NCI-H1436 (cell line): ENCODE measurements around the gene MYEOV.

Source experiments
- DNase-seq: peaks from one replicate; lab custom pipeline; 2025; lab: John Stamatoyannopoulos, UW

MYEOV gene

DNA sequence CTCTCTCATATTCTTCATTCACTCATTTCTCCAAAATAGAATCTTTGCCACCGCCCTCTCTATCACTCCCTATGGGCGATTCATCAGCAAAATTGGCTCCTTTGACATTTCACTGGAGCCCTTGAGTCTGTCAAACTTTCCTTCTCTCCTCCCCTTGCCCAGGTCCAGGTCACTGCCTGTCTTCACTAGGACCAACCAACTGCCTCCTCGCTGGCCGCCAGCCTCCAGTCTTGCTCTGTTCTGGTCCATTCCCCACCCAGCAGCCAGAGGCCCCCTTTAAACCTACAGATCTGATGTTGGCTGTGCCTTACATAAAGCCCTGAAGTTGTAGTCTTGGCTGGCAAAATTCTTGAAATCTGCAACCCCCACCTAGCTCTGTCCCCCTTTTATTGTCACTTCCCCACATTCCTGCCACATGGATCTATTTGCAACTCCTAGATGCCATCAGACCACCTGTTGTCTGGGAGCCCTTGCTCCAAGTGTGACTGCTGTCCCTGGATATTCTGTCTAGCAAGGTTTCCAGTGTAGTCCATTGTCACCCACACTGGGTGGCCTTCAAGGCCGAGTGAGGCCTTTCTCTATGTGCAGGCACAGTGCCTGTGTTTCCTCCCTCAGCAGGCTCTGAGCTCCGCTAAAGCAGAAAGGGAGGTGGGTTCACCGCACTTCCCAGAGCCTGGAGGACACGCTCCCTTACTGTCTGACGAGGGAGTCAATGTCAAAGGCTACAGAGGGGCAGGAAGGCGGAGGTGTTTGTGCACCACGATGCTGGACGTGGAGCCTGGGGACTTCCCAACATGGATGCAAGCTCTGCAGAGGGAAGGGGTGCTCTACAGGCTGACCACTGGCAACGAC, 25.5 kb downstream of the MYEOV start:
- no peak for DNase-seq

DNA sequence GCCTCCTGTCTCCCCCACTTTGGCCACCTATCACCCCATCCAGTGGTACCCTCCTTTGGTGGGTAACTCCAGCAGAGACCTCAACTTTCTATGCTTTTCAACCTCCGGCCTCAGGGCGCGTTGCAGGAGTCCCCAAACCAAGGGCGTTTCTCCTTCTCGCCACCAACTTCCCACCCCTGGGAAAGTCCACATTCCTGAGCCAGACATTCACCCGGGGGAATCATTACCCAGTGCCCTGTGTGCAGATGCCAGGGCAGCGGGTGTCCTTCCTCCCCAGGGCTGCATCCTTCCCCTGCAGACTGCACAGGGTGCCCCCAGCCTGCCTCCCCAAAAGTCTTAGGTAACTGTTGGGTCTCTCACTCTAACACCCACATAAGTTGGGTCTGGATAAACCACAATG, 26.4 kb downstream of the MYEOV start:
- DNase-seq, result no peak

DNA sequence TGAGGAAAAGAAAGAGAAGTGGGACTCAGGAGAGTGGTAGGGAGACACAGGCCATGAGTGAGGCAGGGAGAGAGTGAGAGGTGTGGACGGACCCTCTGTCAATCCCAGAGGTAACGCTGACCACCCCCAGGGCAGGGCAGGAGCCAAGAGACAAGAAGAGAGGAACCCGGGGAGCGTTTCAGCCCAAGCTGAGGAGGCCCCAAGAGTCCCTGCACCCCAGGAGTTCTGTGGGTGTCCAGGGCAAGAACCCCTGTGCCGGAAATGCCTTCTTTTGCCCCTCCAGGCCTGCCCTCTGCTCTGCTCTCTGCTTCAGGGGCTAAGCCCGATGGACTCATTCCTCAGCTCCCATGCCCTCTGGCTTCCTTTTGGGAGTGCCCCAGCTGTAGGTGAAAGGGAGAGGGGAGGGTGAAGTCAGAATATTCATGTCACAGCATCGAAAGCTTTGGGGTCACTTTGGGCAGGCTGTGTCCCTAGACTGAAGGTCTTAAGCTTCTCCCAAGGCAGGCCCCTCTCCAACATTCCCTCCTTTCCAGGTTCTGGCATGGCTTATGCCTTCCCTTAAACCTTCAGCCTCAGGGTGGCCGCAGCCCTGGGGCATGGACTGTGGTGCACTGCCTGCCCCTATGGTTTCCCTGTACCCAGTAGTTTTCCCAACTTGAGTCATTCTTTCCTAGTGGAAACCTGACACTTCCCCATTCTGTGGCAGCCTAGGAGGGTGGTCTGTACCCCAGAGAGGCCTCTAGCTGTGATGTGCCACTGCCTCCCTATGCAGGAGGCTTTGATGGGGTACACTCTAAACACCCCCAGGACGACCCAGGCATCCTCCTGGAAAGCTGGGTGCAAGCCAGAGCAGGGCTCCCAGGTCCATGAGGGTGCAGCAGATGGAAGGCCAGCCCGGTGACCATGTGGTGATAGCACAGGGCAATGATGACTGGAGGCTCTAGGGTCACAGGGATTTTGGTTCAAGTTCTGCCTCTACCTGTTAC, 27.1 kb downstream of the MYEOV start:
- no peak for DNase-seq

DNA sequence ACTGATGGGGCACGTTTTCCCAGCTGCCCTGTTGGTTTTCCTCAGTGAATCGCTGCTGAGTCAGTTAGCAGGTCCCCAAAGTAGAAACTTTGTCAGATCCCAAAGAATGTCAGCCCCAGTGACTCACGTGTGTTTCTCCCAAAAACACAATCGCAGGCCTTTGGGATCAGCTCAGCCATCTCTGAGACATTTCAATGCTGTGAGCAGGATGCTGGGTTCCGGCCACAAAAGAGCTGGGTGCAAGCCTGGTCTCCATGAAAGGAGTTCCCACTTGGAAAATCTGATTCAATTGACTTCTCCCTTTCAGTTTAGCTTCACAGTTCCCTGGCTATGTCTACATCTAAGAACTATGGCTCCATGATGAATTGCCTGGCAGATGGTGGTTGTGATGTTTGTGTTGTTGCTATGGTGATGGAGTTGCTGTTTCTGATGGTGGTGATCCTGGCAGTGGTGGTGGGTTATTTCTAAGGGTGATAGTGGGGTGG, 28.0 kb downstream of the MYEOV start:
- DNase-seq, result no peak

DNA sequence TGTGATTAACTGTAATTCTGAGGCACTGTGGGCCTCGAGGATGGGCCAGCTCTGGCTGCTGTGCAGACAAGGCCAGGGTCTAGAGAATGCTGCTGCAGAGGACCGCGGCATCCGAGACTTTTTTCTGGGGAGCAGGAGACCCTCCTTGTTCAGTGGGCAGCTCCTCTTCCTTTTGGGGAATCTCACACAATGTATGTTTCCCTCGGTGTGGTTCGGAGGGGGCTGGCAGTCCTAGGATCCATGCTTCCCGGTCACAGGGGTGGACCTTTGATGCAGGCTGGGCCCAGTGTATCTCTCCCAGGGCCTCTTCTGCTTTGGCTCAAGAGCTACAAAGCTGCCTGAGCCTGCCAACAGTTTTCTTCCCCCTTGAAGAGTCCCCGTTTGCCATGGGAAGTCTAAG, 31.5 kb downstream of the MYEOV start:
- no peak for DNase-seq

DNA sequence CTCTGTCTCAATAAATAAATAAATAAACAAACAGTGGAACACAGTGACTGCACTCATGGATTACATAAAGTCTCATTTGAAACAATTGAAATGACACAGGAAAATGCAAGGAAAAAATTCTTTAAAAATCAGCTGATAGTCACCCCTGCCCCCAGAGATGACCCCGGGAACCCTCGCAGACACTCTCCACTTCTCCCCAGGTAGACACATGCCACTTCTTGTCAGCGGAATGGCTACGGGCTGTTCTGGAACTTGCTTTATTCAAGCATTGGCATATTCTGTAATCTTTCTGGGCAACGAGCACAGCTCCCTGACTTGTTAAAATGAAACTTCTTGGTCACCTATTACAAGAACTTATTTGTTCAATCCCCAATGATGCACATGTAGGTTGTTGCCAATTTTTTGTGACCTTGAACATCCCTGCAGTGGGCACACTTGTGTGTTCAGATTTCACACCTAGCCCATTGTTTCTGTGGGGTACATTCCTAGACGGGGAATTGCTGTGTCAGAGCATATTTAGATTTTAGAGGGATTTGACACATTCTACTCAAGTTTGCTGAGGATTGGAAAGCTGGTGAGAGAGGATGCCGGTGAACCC, 32.8 kb downstream of the MYEOV start:
- DNase-seq, result no peak

DNA sequence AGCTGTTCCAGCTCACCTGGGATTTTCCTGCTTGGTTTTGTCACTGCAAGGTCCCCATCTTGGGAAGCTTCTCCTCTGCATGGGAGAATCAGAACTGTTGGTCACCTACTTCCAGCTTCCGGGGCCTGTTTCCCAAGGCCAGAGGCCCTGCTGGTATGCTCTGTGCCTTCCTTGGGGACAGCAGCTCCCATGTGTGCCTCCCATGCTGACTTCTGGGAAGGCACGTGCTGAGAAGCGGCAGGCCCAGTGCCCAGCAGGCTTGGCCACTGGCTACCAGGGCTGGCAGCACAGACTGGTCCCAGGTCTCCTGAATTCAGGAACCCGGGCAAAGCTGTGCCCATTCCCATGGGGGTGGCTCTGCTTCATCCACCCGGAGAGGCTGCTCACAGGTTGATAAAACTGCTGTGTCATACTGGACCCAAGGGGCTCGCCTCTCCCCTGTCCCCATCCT, 33.8 kb downstream of the MYEOV start:
- no peak for DNase-seq

DNA sequence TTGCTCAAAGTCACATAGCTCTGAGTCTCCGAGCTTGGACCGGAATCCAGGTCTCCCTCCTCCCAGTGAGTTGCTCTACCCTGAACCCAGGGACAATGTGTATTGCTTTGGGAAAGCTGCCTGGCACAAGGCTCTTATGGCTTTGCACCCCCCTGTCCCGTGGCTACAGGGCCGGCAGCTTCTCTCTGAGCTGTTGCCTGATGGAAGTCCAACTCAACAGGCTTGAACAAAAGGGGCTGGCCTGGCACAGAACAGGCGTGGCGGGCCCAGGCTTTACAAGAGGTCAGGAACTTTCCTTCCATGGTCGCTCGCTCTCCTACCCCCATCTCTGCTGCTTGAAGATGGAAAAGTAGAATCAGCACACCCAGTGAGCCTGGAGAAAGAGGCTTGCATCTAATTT, 34.3 kb downstream of the MYEOV start:
- DNase-seq, result no peak

DNA sequence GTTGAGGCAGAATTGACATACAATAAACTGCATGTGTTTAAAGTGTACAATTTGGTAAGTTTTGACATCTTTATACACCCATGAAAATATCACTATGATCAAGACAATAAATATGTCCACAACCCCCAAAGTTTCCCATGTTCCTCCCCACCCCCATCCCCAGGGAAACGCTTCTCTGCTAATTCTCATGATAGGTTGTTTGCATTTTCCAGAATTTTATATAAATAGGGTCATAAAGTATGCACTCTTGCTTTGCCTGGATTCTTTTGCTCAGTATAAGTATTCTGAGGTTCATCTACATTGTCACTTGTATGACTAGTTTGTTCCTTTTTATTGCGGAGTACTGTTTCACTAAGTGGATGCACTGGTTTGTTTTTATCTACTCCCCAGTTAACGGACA, 35.6 kb downstream of the MYEOV start:
- DNase-seq, result no peak

DNA sequence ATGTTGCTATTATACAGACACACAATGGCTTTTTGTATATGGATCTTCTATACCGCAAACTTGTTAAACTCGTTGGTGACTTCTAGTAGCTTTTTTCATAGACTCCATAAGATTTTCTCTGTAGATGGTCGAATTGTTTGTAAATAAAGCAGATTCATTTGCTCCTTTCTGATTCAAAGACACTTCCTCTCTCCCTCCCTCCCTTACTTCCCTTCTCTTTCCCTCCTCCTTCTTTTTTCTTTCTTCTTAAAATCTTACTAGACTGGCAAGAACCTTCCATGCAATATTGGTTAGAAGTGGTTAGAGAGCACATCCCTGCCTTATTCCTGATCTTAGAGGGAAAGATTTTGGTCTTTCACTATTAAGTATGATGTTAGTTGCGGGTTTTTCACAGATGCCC, 36.4 kb downstream of the MYEOV start:
- no peak for DNase-seq

DNA sequence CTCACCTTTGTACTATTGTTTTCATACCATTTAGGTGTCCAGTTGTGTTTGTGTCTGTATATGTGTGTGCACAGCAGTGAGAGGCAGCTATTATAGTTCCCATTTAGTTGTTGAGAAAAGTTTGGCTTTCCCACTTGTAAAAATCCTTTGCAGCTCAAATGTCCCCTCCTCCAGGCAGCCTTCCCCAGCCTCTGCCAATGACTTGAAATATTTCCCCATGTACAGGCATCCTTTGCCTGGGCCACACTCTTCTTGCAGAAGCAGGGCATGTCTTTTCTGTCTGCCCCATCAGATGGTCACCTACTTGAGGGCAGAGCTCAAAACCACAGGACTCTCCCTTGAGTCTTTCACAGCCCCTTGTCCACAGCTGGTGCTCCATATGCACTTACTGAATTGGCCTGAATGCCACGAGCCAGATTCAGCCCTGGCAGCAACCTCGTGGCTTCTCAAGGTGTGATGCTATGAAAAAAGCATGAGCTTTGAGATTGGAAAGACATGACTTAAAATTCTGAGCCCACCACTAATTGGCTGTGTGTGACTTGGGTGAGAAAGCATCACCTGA, 39.3 kb downstream of the MYEOV start:
- DNase-seq, result no peak

DNA sequence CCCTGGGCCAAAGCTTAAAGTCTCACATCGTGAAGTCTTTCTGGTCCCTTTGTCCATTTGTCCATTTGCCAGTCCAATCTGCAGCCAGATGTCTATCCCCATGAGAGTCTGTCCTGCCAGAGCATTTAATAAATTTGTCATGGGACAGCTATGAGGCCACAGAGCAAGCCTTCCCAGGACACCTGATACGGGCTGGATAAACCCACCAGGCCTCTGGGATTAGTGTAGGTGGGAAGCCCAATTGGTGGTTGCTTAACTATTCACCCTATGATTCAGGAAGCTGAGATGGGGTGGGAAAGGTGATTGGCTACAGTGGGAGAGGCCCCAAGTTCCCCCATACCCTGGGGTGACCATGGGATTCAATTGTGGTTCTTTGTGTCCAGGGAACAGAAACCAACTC, 39.9 kb downstream of the MYEOV start:
- no peak for DNase-seq

DNA sequence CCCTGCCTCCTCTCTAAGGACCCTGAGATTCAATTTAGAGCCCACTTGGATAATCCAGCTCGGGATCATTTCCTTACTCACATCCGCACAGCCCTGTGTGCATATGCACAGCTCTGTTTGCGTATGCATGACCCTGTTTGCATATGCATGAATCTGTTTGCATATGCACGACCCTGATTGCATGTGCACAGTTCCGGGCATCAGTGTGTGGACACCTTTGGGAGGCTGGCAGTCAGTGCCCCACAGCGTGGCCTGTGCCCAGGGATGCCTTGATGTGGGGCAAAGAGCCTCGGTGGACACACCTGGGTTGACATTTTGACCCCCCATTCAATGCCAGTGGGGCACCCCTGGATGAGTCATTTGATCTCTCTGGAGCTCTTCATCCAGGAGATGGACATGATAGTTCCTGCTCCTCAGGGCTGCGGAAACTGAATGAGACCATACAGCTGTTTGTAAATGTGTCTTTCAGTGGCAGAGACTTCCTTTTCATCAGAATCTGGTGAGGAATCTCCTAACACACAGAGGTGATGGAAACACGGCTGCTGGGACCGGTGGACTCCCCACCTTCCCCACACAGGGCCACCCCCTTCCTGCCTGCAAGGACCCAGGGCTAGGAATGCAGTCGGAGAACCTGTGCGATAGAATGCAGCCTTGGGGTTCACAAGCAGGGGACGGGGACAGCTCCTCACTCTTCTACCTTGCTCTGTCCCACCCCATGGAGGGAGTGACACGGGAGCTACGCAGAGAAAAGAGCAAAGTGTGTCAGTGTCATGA, 41.2 kb downstream of the MYEOV start:
- DNase-seq, result no peak

DNA sequence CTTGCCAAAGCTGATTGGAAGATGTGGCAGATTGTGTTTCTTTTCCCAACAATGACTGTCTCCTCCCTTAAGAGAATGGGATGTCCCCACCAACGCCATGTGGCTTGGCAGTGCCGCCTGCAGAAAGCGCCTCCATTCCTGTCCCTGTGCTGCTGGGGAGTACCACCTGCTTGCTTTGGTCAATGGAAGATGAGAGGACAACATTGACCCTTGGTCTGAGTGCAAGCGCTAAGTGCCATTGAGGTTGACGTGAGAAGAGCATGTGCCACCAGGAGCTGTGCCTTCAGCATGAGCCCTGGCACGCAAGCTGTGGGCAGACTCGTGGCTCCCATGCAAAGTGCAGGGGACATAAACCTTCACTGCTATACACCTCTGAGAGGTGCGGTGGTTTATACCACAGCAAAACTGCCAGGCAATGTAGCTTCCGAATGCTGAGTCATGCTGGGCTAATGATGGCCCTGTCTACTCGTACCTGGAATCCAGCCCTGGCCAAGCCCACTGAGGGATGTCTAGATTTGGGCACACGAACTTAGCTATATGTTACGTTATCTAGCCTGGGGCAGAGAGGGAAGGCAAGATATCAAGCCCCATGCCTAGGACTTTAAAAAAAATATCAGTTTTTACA, 41.9 kb downstream of the MYEOV start:
- no peak for DNase-seq

DNA sequence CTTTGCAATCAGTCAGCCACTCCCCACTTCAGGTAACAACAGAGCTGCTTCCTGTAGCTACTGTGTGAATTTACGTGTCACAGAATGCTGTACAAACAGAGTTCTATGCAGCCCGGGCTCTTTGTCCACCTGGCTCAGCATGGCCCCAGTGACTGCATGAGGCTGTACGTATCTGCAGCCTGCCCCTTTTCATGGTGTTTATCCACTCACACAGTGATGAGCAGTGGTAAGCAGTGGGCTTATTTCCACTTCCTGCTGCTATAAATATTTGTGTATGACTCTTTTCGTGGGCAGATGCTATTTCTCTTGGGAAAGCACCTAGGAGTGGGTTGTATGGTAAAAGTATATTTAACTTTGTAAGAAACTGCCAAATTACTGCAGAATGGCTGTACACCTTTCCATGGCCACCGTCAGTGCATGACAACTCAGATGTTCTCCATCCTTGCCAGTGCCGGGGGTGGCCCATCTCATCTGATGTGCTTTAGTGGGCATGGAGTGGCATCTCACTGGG, 43.3 kb downstream of the MYEOV start:
- no peak for DNase-seq

DNA sequence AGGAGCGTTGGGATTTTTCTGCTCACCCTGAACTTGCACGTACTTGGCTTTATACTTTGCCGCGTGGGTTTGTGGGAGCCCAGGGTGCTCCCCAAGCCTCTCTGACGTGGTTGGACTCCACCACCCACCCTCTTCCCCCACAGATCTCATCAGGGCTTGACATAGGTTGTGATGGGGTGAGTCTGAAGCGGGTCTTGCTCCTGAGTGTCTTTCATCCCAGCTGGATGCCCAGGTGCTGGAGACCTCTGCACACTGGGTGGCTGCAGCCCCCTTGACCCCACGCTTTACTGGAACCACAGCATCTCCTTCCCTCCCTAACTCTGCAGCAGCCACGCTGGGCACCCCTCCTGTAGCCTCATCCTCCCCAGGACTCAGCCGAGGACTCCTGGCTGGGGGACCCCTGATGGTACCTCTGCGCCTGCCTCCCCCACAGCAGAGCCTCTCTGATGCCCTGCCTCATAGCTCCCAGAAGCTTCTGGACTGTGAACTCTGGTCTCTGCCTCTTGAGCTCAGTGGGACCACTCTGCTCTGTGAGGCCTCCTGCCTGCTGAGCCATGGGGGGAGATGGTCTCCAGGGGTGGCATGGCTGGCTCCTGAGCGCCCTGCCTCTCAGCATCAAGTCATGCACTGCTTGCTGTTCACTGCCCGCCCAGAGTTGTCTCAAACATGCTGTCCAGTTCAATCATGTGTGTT, 45.2 kb downstream of the MYEOV start:
- DNase-seq, result no peak

DNA sequence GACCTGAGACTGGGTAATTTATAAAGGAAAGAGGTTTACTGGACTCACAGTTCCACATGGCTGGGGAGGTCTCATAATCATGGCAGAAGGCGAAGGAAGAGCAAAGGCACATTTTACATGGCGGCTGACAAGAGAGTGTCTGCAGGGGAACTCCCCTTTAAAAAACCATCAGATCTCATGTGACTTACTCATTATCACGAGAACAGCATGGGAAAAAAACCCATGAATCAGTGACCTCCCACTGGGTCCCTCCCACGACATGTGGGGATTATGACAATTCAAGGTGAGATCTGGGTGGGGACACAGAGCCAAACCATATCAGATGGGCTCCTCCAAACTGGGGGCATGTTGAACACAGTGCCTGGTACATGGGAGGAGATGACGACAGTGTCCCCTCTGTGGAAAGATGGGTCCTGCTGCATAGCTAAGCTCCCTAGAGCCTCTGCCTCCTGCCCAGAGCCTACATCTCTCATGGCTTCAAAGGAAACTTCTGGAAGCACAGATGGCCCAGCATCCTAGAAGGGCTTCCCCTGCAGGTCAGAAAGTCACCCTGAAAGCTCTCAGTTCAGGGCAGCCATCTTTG, 46.1 kb downstream of the MYEOV start:
- no peak for DNase-seq

DNA sequence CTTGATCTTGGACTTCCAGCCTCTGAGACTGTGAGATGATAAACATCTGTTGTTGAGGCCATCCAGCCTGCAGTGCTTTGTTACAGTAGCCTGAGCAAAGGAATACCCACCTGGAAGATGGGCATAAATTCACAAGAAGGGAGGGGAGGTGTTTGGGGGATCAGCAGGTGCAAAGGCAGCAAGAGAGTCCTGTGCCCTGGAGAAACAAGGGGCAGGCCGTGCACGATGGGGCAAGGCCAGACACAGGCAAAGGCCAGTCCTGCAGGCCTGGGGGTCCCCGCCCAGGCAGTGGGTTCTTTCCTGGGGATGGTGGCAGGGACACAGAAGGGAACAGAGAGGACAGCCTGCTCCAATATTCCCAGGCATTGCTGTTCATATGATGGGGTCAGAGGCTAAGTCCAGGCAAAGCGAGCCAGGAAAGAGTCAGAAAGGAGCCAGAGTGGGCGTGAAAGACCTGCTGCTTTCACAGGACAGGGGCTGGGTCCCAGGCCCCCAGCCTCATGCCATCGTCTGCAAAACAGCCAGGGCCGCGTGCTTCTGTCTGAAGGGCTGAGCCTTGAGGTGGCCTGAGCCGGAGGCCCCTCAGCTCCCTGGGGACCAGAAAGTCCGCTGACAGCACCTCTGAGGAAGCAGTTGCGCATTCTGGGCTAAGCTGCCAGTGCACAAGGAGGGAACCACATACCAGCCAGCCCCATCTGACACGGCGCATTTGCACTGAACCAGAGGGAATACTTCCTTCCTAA, 48.8 kb downstream of the MYEOV start:
- no peak for DNase-seq
